WTC11 (cell line): Measurements from ENCODE around the gene SKAP1. TPM values are rescaled to one million over a fixed set of nuclear protein-coding genes. Genes with fewer than 3 reads are reported as not detected.

Experiments
- ATAC-seq: fragments of 200-7000 bp; cut with Tn5 transposase; 2 replicates; pipeline ENCODE4 v1.10.0; 2021; ENCODE audit warnings: mild to moderate bottlenecking, moderate library complexity
- CTCF ChIA-PET: fragments of 300-600 bp; sonication (Branson Sonifier 250); formaldehyde crosslinking; loops from one replicate; lab custom pipeline; 2021; ENCODE audit warnings: antibody characterized with exemption; lab: Charles Lee
- POLR2A ChIA-PET: fragments of 350-600 bp; sonication (Branson Sonifier 250); formaldehyde crosslinking; loops from one replicate; lab custom pipeline; 2021; ENCODE audit warnings: antibody characterized with exemption; lab: Charles Lee
- DNase-seq: peaks from one replicate; pipeline ENCODE4 v3.0.0; 2021; ENCODE audit warnings: low spot score
- H3K27ac Mint-ChIP-seq: 2 replicates; pipeline ENCODE4 v1.8.0; 2021; ENCODE audit warnings: mixed read lengths
- H3K27me3 Mint-ChIP-seq: 2 replicates; pipeline ENCODE4 v1.8.0; 2021; ENCODE audit warnings: low read depth, mild to moderate bottlenecking, moderate library complexity, mixed read lengths
- H3K36me3 Mint-ChIP-seq: 2 replicates; pipeline ENCODE4 v1.8.0; 2021; ENCODE audit warnings: mixed read lengths
- H3K4me1 Mint-ChIP-seq: 2 replicates; pipeline ENCODE4 v1.8.0; 2022; ENCODE audit warnings: mixed read lengths
- H3K4me3 Mint-ChIP-seq: 2 replicates; pipeline ENCODE4 v1.8.0; 2021; ENCODE audit warnings: mild to moderate bottlenecking, moderate library complexity, mixed read lengths
- H3K9me3 Mint-ChIP-seq: 2 replicates; pipeline ENCODE4 v1.8.0; 2021; ENCODE audit warnings: mixed read lengths
- ATF1 ChIP-seq: sonication (generic); formaldehyde crosslinking; IDR thresholded peaks from 2 replicates; pipeline ENCODE4 v1.8.1; 2023; ENCODE audit warnings: mild to moderate bottlenecking, moderate library complexity, missing genetic modification reagents
- ATF3 ChIP-seq: sonication (generic); formaldehyde crosslinking; conservative IDR thresholded peaks from 2 replicates; pipeline ENCODE4 v1.8.1; 2022; ENCODE audit warnings: mild to moderate bottlenecking, missing genetic modification reagents
- CREM ChIP-seq: sonication (generic); formaldehyde crosslinking; IDR thresholded peaks from 2 replicates; pipeline ENCODE4 v1.8.1; 2022; ENCODE audit warnings: mild to moderate bottlenecking, missing genetic modification reagents, moderate library complexity
- E2F1 ChIP-seq: sonication (generic); formaldehyde crosslinking; IDR thresholded peaks from 2 replicates; pipeline ENCODE4 v1.8.0; 2022; ENCODE audit warnings: mild to moderate bottlenecking, missing genetic modification reagents
- E2F4 ChIP-seq: sonication (generic); formaldehyde crosslinking; IDR thresholded peaks from 2 replicates; pipeline ENCODE4 v1.8.1; 2022; ENCODE audit warnings: low read depth, mild to moderate bottlenecking, moderate library complexity, missing genetic modification reagents, borderline replicate concordance
- GABPB1 ChIP-seq: sonication (generic); formaldehyde crosslinking; IDR thresholded peaks from 2 replicates; pipeline ENCODE4 v1.8.1; 2023; ENCODE audit warnings: mild to moderate bottlenecking, missing genetic modification reagents
- GTF2I ChIP-seq: fragments of 250-450 bp; sonication (Bioruptor Pico); conservative IDR thresholded peaks from 2 replicates; pipeline ENCODE4 v1.4.0; 2021; ENCODE audit warnings: mild to moderate bottlenecking
- NR1H2 ChIP-seq: sonication (generic); formaldehyde crosslinking; IDR thresholded peaks from 2 replicates; pipeline ENCODE4 v1.9.0; 2021; ENCODE audit warnings: mild to moderate bottlenecking, moderate library complexity, missing genetic modification reagents
- PRDM15 ChIP-seq: sonication (generic); formaldehyde crosslinking; IDR thresholded peaks from 2 replicates; pipeline ENCODE4 v1.8.0; 2022; ENCODE audit warnings: missing genetic modification reagents
- ZBTB21 ChIP-seq: sonication (generic); formaldehyde crosslinking; IDR thresholded peaks from 2 replicates; pipeline ENCODE4 v1.8.1; 2023; ENCODE audit warnings: mild to moderate bottlenecking, missing genetic modification reagents, borderline replicate concordance
- ZBTB43 ChIP-seq: sonication (generic); formaldehyde crosslinking; IDR thresholded peaks from 2 replicates; pipeline ENCODE4 v1.8.1; 2023; ENCODE audit warnings: mild to moderate bottlenecking, missing genetic modification reagents
- ZNF219 ChIP-seq: sonication (generic); formaldehyde crosslinking; IDR thresholded peaks from 2 replicates; pipeline ENCODE4 v1.8.0; 2023; ENCODE audit warnings: missing genetic modification reagents, mild to moderate bottlenecking, borderline replicate concordance
- ZNF232 ChIP-seq: sonication (generic); formaldehyde crosslinking; IDR thresholded peaks from 2 replicates; pipeline ENCODE4 v1.8.0; 2022; ENCODE audit warnings: mild to moderate bottlenecking, missing genetic modification reagents
- ZNF263 ChIP-seq: sonication (generic); formaldehyde crosslinking; IDR thresholded peaks from 2 replicates; pipeline ENCODE4 v1.8.1; 2022; ENCODE audit warnings: low read depth, mild to moderate bottlenecking, moderate library complexity, missing genetic modification reagents
- ZNF281 ChIP-seq: sonication (generic); formaldehyde crosslinking; IDR thresholded peaks from 2 replicates; pipeline ENCODE4 v1.8.0; 2023; ENCODE audit warnings: mild to moderate bottlenecking, missing genetic modification reagents
- ZNF396 ChIP-seq: fragments of 250-450 bp; sonication (Bioruptor Pico); IDR thresholded peaks from 2 replicates; pipeline ENCODE4 v1.8.0; 2021; ENCODE audit warnings: mild to moderate bottlenecking, moderate library complexity, borderline replicate concordance
- total RNA-seq: library from RNA; stranded (reverse); gene quantifications from 3 replicates; pipeline ENCODE4 v1.2.3, GENCODE V29; 2021

SKAP1 gene
- total RNA-seq, 1 experiment from 2014 or later: not detected

- peaks cover 18% of the 10 kb centered on the region for H3K4me1 Mint-ChIP-seq
- no peak overlapping the region for H3K4me3 Mint-ChIP-seq
- H3K9me3 Mint-ChIP-seq: no peaks in the 10 kb centered on the region
- no peaks in the 10 kb centered on the region for H3K36me3 Mint-ChIP-seq
- ATAC-seq (no peak), DNase-seq (no peak)
- H3K27ac Mint-ChIP-seq: no peak overlapping the region
- peaks cover 9% of the 10 kb centered on the region for H3K27me3 Mint-ChIP-seq
- CTCF ChIA-PET: interaction anchor here (0.6 to 10.1 kb wide), 4 partner anchors 11 to 131 kb away, joined by 3 to 83 read pairs (median 7); no protein-coding TSS in a partner anchor
- TF ChIP-seq ZNF396 (CRISPR knock-in tag) (no peak), PRDM15 (CRISPR knock-in tag) (no peak), GABPB1 (CRISPR knock-in tag) (no peak), NR1H2 (CRISPR knock-in tag) (no peak), ZNF219 (CRISPR knock-in tag) (no peak), ZBTB21 (CRISPR knock-in tag) (no peak), CREM (CRISPR knock-in tag) (no peak), E2F4 (CRISPR knock-in tag) (no peak), ATF1 (CRISPR knock-in tag) (no peak), GTF2I (CRISPR knock-in tag) (no peak), ATF3 (no peak), ZNF263 (CRISPR knock-in tag) (no peak), ZBTB43 (no peak), ZNF232 (CRISPR knock-in tag) (no peak), ZNF281 (no peak), E2F1 (no peak)
- POLR2A ChIA-PET: no interaction called here
These were observed 190.4 kb downstream of the SKAP1 start for GRCh38 chr17:48239603-48239995.
